AG10803 (cell line): ENCODE data around the gene MCM3AP.
"Not testable (repeated sequence)": the region's sequence is repeated elsewhere in the genome, so short reads cannot be mapped to it uniquely, and the experiment has no call there.

ENCODE experiments used
- DNase-seq: peaks from one replicate; pipeline ENCODE4 v3.0.0; 2010; ENCODE audit warnings: low read depth
- H3K4me3 ChIP-seq: 2 replicates; pipeline ENCODE4 v1.5.1; 2011; ENCODE audit warnings: mild to moderate bottlenecking, low read length, control low read depth
- CTCF ChIP-seq: conservative IDR thresholded peaks from 2 replicates; pipeline ENCODE4 v1.5.1; 2011; ENCODE audit warnings: mild to moderate bottlenecking, low read length, control low read depth, inconsistent platforms

MCM3AP gene

GRCh38 chr21:46229133-46229922, 56.1 kb downstream of the MCM3AP start:
- no peak for DNase-seq
- TF ChIP-seq CTCF, result peak; percentile 51
- peak overlapping the region; percentile 71 for H3K4me3 ChIP-seq

DNA sequence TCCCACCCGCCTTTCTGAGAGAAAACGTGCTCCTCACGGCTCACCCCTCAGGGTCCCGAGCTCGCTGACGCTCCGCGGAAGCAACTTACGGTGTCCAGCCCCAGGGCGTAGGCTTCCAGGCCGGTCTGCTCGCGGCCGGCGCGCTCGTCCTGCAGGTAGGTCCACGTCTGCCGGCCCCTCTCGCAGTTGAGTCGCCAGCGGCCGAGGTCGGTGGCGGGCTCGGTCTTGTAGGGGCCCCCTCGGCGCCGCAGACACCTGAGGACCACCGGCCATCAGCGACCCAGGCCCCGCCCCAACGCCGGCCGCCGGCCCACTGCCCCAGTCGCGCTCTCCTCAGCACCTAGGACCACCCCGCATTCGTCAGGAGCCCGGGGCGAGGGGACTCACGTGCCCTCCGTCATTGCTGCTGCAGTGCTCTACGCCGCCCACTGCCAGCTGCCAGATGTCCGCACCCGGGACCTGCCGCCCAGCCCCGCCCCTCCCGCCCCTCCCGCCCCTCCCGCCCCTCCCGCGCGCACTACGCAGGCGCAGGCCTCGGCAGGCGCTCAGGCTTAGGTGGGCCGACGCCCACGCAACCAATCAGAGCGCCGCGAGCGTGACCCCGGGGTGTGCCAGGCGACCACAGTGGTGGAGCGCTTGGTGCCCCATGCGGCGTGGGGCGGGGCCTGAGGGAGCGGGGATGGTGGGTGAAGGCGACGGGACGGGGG, 56.9 kb downstream of the MCM3AP start, which contains the start of gene LSS:
Gene LSS (minus strand): TSS at position 430 of the 707 bp plus-strand sequence. CDS start 29 bp downstream, at position 401.
- H3K4me3 ChIP-seq, result peak within 1 kb of the TSS; percentile 88
- peak; percentile 98 for DNase-seq

DNA sequence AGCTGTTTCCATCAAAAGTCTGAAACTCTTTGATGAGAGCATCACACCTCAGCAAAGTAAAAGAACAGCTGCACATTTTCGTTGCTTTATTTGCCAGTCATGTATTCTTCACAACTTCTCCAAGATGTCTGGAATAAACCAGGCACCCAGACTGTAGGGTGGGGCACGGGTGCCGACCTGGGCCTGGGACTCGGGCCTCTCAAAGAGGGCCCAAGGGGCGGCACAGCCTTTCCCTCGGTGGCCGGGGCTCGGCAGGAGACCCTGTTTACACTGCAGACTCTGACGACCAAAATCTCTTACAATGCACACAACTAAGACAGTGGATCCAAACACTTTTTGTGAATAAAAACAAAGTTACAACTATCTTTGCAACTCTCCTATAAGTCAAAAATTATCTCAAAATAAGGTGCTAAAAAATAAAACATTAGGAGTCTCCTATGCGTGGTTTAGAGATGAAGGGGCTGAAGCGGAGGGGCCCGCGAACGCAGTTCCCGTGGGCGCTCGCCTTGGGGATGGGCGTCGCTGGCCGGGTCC, 57.5 kb downstream of the MCM3AP start:
- no peak for TF ChIP-seq CTCF
- H3K4me3 ChIP-seq, result peak overlapping the region; percentile 88
- DNase-seq, result no peak

More for the DNA sequence above, 56.9 kb downstream of the MCM3AP start, which contains the start of gene LSS:
- no peak for TF ChIP-seq CTCF

DNA sequence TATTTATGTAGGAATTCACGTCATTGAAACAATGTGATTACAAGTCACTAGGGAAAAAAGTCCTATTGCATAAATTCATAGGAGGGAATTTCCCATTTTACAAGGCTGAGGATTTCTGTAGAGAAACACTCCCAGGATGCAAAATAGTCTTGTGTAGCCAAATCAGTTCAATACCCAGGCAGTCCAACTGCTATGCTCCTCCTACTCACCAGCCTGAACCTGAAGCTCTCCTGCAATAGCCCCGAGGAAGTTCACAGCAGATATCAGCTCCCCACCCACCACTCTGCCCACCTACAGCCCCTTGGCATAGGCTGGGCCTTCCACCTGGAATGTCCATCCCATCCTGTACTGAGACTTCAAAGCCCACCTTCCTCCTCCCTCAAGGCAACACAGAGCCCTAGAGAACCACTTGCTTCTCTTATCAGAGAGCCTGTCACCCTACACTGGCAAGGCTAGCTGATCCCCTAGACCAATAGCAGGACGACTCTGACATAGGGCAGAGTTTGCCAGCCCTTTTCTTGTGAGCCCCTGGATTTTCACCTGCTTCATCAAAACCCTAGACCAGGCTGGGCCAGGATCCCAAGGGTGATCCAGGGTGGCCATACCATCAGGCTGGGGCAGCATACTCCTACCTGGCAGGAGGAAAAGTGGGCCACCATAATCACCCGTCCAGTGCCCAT, 58.4 kb downstream of the MCM3AP start:
- TF ChIP-seq CTCF, result no peak
- DNase-seq, result peak; percentile 55
- H3K4me3 ChIP-seq, result peak overlapping the region; percentile 88

DNA sequence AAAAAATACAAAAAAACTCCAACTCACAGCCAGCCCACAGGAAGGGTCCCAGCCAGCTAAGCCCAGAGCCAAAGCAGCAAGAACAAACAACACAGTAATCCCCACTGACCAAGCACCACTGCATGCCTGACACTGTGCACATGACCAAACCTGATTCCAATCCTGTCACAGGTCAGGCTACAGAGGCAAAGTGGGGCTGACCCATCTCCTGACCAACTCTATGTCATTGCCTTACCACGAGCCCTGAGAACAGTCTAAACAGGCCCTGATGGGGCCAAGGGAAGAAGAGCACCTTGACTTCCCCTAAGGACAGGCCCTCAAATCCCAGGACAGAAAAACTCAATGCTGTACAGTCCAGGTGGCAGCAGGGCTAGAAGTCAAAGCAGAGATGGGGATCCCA, 59.3 kb downstream of the MCM3AP start:
- DNase-seq, result no peak
- peak overlapping the region; percentile 29 for H3K4me3 ChIP-seq
- TF ChIP-seq CTCF, result no peak

- H3K4me3 ChIP-seq, DNase-seq: not testable (repeated sequence)
These were observed 61.8 kb downstream of the MCM3AP start for GRCh38 chr21:46223661-46224060.

DNA sequence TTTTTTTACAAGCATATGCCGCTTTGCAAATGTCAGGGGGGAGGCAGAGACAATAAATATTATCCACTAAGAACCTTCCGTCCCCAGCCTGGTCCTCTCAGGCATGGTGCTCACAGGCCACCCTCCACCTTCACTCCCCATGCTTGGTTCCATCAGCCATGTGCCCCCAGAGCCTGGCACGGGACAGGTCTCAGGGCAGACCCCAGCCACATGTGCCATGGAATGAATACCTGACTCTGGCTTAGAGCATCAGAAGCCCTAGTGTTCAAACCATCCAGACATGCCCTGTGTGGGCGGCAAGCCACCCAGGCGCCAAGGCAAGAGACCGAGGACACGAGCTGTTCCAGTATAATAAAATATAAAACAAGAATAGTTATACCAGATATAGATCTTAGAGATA, 62.2 kb downstream of the MCM3AP start:
- no peak overlapping the region for H3K4me3 ChIP-seq
- DNase-seq, result no peak
- TF ChIP-seq CTCF, result no peak
